Panc1 (cell line): ENCODE measurements around the gene IGFBP7. TPM values are rescaled to one million over a fixed set of nuclear protein-coding genes. Genes with fewer than 3 reads are reported as not detected.

Experiments
- ATAC-seq: fragments of 200-7000 bp; cut with Tn5 transposase; 2 replicates; pipeline ENCODE4 v1.9.1; 2020; ENCODE audit warnings: mild to moderate bottlenecking, moderate library complexity
- BruUV-seq: library from RNA; stranded (reverse); fragments of 400-500 nt; replicated peaks from 2 replicates; lab custom pipeline; 2021; lab: Mats Ljungman, UMichigan
- CTCF ChIA-PET: fragments of 300-600 bp; sonication (Branson Sonifier 250); formaldehyde crosslinking; loops from one replicate; lab custom pipeline; 2022; ENCODE audit warnings: antibody characterized with exemption; lab: Charles Lee
- POLR2A ChIA-PET: fragments of 300-600 bp; sonication (Branson Sonifier 250); formaldehyde crosslinking; loops from one replicate; lab custom pipeline; 2022; ENCODE audit warnings: antibody characterized with exemption; lab: Charles Lee
- DNase-seq: peaks from one replicate; pipeline ENCODE4 v3.0.0-alpha.2; 2010; ENCODE audit warnings: low read depth, low spot score
- H3K27ac ChIP-seq: 2 replicates; pipeline ENCODE4 v1.5.1; 2011; ENCODE audit warnings: mild to moderate bottlenecking, low read length, inconsistent platforms
- H3K27me3 ChIP-seq: fragments of 200-500 bp; sonication (Bioruptor generic); 2 replicates; pipeline ENCODE4 v1.6.0; 2014; ENCODE audit warnings: low read length, inconsistent platforms; ENCODE audit not compliant: control insufficient read depth, insufficient read depth
- H3K36me3 ChIP-seq: fragments of 200-500 bp; sonication (Bioruptor generic); 2 replicates; pipeline ENCODE4 v1.5.1; 2014; ENCODE audit warnings: inconsistent platforms, mild to moderate bottlenecking, low read length, moderate library complexity; ENCODE audit not compliant: control insufficient read depth, insufficient read depth
- H3K4me1 ChIP-seq: 2 replicates; pipeline ENCODE4 v1.5.1; 2011; ENCODE audit warnings: inconsistent platforms, mild to moderate bottlenecking, low read length, moderate library complexity; ENCODE audit not compliant: control insufficient read depth, insufficient read depth
- H3K4me3 ChIP-seq, 2 experiments: 2 replicates each; pipeline ENCODE4 v1.5.1; 2011 to 2012; ENCODE audit warnings: low read depth in 2 of 2, low read length in 2 of 2, mild to moderate bottlenecking in 2 of 2, inconsistent platforms in 1 of 2, moderate library complexity in 1 of 2
- H3K9me3 ChIP-seq: fragments of 200-500 bp; sonication (Bioruptor generic); 2 replicates; pipeline ENCODE4 v1.5.1; 2014; ENCODE audit warnings: low read depth, mild to moderate bottlenecking, inconsistent platforms, low read length, moderate library complexity; ENCODE audit not compliant: control insufficient read depth, insufficient read depth
- CTCF ChIP-seq: fragments of 450-650 bp; IDR thresholded peaks from 2 replicates; pipeline ENCODE4 v1.5.1; 2017; ENCODE audit warnings: mild to moderate bottlenecking
- POLR2AphosphoS5 ChIP-seq: IDR thresholded peaks from 2 replicates; pipeline ENCODE4 v1.6.1; 2012; ENCODE audit warnings: mild to moderate bottlenecking, low read depth, low read length, moderate library complexity
- REST ChIP-seq, 2 experiments: IDR thresholded peaks; 2 replicates each; pipeline ENCODE4 v1.6.1; 2011 to 2012; ENCODE audit warnings: low read depth in 2 of 2, control low read depth in 1 of 2, low read length in 1 of 2, mild to moderate bottlenecking in 1 of 2, moderate library complexity in 1 of 2; ENCODE audit not compliant: insufficient read depth in 1 of 2
- SIN3A ChIP-seq: IDR thresholded peaks from 2 replicates; pipeline ENCODE4 v1.6.1; 2012; ENCODE audit warnings: low read depth, mild to moderate bottlenecking, low read length, moderate library complexity, borderline replicate concordance; ENCODE audit not compliant: insufficient read depth
- TCF7L2 ChIP-seq: IDR thresholded peaks from 2 replicates; pipeline ENCODE4 v1.6.1; 2011; ENCODE audit warnings: mild to moderate bottlenecking, low read depth, low read length, inconsistent platforms
- in situ Hi-C: cut with HindIII; loops from 2 replicates; pipeline ENCODE4 v1.10.0; 2016; ENCODE audit warnings: low sequenced_read_pairs, low pct_unique_long_range_greater_than_20kb
- intact Hi-C: fragments of 100-400 bp; cut with micrococcal nuclease; formaldehyde crosslinking; loops from one replicate; pipeline ENCODE4 v1.10.0; 2022; ENCODE audit not compliant: unreplicated experiment
- total RNA-seq: library from RNA; stranded (reverse); gene quantifications from one replicate; pipeline ENCODE4 v1.2.1, GENCODE V29; 2021; ENCODE audit not compliant: unreplicated experiment

Gene IGFBP7
- total RNA-seq, 1 experiment from 2014 or later = 9.5 TPM

- Histone ChIP-seq H3K4me3 (no peak overlapping the region), H3K4me1 (no peaks in the 10 kb centered on the region), H3K27me3 (no peaks in the 10 kb centered on the region; the same call in 1 of the 2 replicates), H3K36me3 (no peaks in the 10 kb centered on the region), H3K27ac (no peak overlapping the region), H3K9me3 (no peaks in the 10 kb centered on the region)
- no peak for DNase-seq
- POLR2A ChIA-PET = no interaction called here
- ATAC-seq = no peak
- no TSS peak for BruUV-seq
- CTCF ChIA-PET = no interaction called here
- in situ Hi-C loops (no loop called here), intact Hi-C loops (loop anchor here (10.0 kb wide), 1 partner anchor 101 kb away; no protein-coding TSS in a partner anchor)
- TF ChIP-seq REST (IDR thresholded peaks at IDR 0.05; ENCODE audit: insufficient read depth in 1 of 2, low read depth in 2 of 2, low read length in 1 of 2) = no peak
- TF ChIP-seq SIN3A = no peak
- no peak for TF ChIP-seq CTCF
- TF ChIP-seq POLR2AphosphoS5 = no peak
- no peak for TF ChIP-seq TCF7L2
Measured at GRCh38 chr4:57044279-57044678, 65.9 kb downstream of the IGFBP7 start.

GRCh38 chr4:57043347-57044251, 66.6 kb downstream of the IGFBP7 start:
- TF ChIP-seq TCF7L2 (no peak), REST (IDR thresholded peaks at IDR 0.05; ENCODE audit: insufficient read depth in 1 of 2, low read depth in 2 of 2, low read length in 1 of 2) (no peak), POLR2AphosphoS5 (no peak), SIN3A (no peak), CTCF (no peak)
- Histone ChIP-seq H3K4me3 (no peak overlapping the region), H3K27me3 (no peaks in the 10 kb centered on the region), H3K4me1 (no peaks in the 10 kb centered on the region), H3K36me3 (no peaks in the 10 kb centered on the region), H3K9me3 (no peaks in the 10 kb centered on the region), H3K27ac (no peak overlapping the region)
- BruUV-seq = no TSS peak
- in situ Hi-C loops (no loop called here), intact Hi-C loops (loop anchor here (10.0 kb wide), 1 partner anchor 101 kb away; no protein-coding TSS in a partner anchor)
- POLR2A ChIA-PET = no interaction called here
- CTCF ChIA-PET = no interaction called here
- DNase-seq (no peak), ATAC-seq (no peak)
